Caco-2 (cell line): ENCODE results near the gene ACAN. TPM values are rescaled to one million over a fixed set of nuclear protein-coding genes. Genes with fewer than 3 reads are reported as not detected.
A peak's percentile ranks its signal among the peaks of the same experiment; 100 is the strongest.

Experiments used
- BruUV-seq: library from RNA; stranded (reverse); fragments of 400-500 nt; replicated peaks from 2 replicates; lab custom pipeline; 2021; lab: Mats Ljungman, UMichigan
- CTCF ChIA-PET: fragments of 300-600 bp; sonication (Branson Sonifier 250); formaldehyde crosslinking; loops from one replicate; lab custom pipeline; 2022; ENCODE audit warnings: antibody characterized with exemption; lab: Charles Lee
- POLR2A ChIA-PET: fragments of 300-600 bp; sonication (Branson Sonifier 250); formaldehyde crosslinking; loops from one replicate; lab custom pipeline; 2022; ENCODE audit warnings: antibody characterized with exemption; lab: Charles Lee
- DNase-seq, 2 experiments: peaks; one replicate each; pipeline versions ENCODE4 v3.0.0 to v3.0.0-alpha.2; 2020 to 2022
- H3K27me3 ChIP-seq: replicated peaks from 2 replicates; pipeline ENCODE4 v1.6.0; 2011; ENCODE audit warnings: low read length; ENCODE audit not compliant: control insufficient read depth, insufficient read depth
- H3K36me3 ChIP-seq: 2 replicates; pipeline ENCODE4 v1.5.1; 2011; ENCODE audit warnings: low read length; ENCODE audit not compliant: control insufficient read depth, insufficient read depth
- H3K4me1 ChIP-seq: fragments of 250-450 bp; sonication (Bioruptor Pico); 2 replicates; pipeline ENCODE4 v1.5.1; 2020; ENCODE audit warnings: mild to moderate bottlenecking
- H3K4me3 ChIP-seq: 2 replicates; pipeline ENCODE4 v1.5.1; 2011; ENCODE audit warnings: low read depth, mild to moderate bottlenecking, control low read depth, low read length
- H3K9me3 ChIP-seq: fragments of 250-450 bp; sonication (Bioruptor Pico); 2 replicates; pipeline ENCODE4 v1.5.1; 2020; ENCODE audit warnings: mild to moderate bottlenecking, moderate library complexity
- H3K27ac Mint-ChIP-seq: one replicate; pipeline ENCODE4 v1.8.0; 2022; ENCODE audit warnings: mixed read lengths; ENCODE audit not compliant: unreplicated experiment
- H3K27me3 Mint-ChIP-seq: one replicate; pipeline ENCODE4 v1.8.0; 2022; ENCODE audit warnings: mixed read lengths; ENCODE audit not compliant: insufficient read depth, unreplicated experiment
- H3K36me3 Mint-ChIP-seq: one replicate; pipeline ENCODE4 v1.8.0; 2022; ENCODE audit warnings: mild to moderate bottlenecking, mixed read lengths; ENCODE audit not compliant: insufficient read depth, unreplicated experiment
- H3K4me1 Mint-ChIP-seq: one replicate; pipeline ENCODE4 v1.8.0; 2022; ENCODE audit warnings: low read depth, mixed read lengths; ENCODE audit not compliant: unreplicated experiment
- H3K4me3 Mint-ChIP-seq: one replicate; pipeline ENCODE4 v1.8.0; 2022; ENCODE audit warnings: mild to moderate bottlenecking, moderate library complexity, mixed read lengths; ENCODE audit not compliant: unreplicated experiment
- H3K9me3 Mint-ChIP-seq: one replicate; pipeline ENCODE4 v1.8.0; 2022; ENCODE audit warnings: mixed read lengths; ENCODE audit not compliant: unreplicated experiment
- CTCF ChIP-seq, 2 experiments: fragments of 200-600 bp in 1 of 2; IDR thresholded peaks; 1 replicate in 1 of 2; 2 replicates in 1 of 2; pipeline versions ENCODE4 v1.5.1 to v1.8.0; 2011 to 2022; ENCODE audit warnings: antibody characterized with exemption in 1 of 2, control low read depth in 1 of 2, inconsistent platforms in 1 of 2, low read depth in 1 of 2, low read length in 1 of 2, mild to moderate bottlenecking in 1 of 2, moderate library complexity in 1 of 2; ENCODE audit not compliant: insufficient read depth in 1 of 2, severe bottlenecking in 1 of 2, unreplicated experiment in 1 of 2
- intact Hi-C: fragments of 100-400 bp; cut with micrococcal nuclease; formaldehyde crosslinking; loops from one replicate; pipeline ENCODE4 v1.10.0; 2022; ENCODE audit not compliant: unreplicated experiment
- total RNA-seq: library from RNA; stranded (reverse); gene quantifications from 2 replicates; pipeline ENCODE4 v1.2.3, GENCODE V29; 2022

The ACAN gene
- total RNA-seq, 1 experiment from 2014 or later = not detected

GRCh38 chr15:88902221-88902835, 99.1 kb downstream of the ACAN start:
- POLR2A ChIA-PET = no interaction called here
- Mint-ChIP-seq H3K9me3 (no peaks in the 10 kb centered on the region), H3K4me3 (no peak overlapping the region), H3K36me3 (peaks cover 77% of the 10 kb centered on the region), H3K27ac (peak overlapping the region; percentile 74), H3K27me3 (no peaks in the 10 kb centered on the region), H3K4me1 (peaks cover 17% of the 10 kb centered on the region)
- CTCF ChIA-PET = interaction anchor here (1.4 kb wide), 1 partner anchor 275 kb away, joined by 4 read pairs; no protein-coding TSS in a partner anchor
- DNase-seq = no peak
- intact Hi-C loops = loop anchor here (5.0 kb wide), 1 partner anchor 270 kb away; no protein-coding TSS in a partner anchor
- Histone ChIP-seq H3K27me3 (no peaks in the 10 kb centered on the region), H3K9me3 (no peaks in the 10 kb centered on the region), H3K4me1 (peaks cover 14% of the 10 kb centered on the region; the same call in 1 of the 2 replicates), H3K36me3 (peaks cover 8% of the 10 kb centered on the region), H3K4me3 (no peak overlapping the region)
- no peak for TF ChIP-seq CTCF (IDR thresholded peaks at IDR 0.05; ENCODE audit: insufficient read depth in 1 of 2, low read depth in 1 of 2, low read length in 1 of 2, severe bottlenecking in 1 of 2, unreplicated experiment in 1 of 2)
- no TSS peak for BruUV-seq

- H3K36me3 Mint-ChIP-seq = peaks cover 75% of the 10 kb centered on the region
- H3K4me1 ChIP-seq = peaks cover 14% of the 10 kb centered on the region; the same call in 1 of the 2 replicates
Observed at GRCh38 chr15:88902846-88903245, 99.6 kb downstream of the ACAN start.

GRCh38 chr15:88904257-88904623, 101.0 kb downstream of the ACAN start:
- TF ChIP-seq CTCF (IDR thresholded peaks at IDR 0.05; ENCODE audit: insufficient read depth in 1 of 2, low read depth in 1 of 2, low read length in 1 of 2, severe bottlenecking in 1 of 2, unreplicated experiment in 1 of 2) = no peak
- Mint-ChIP-seq H3K4me3 (peak overlapping the region; percentile 3), H3K36me3 (peaks cover 75% of the 10 kb centered on the region), H3K4me1 (peaks cover 17% of the 10 kb centered on the region), H3K27me3 (no peaks in the 10 kb centered on the region), H3K9me3 (no peaks in the 10 kb centered on the region), H3K27ac (no peak overlapping the region)
- BruUV-seq = no TSS peak
- peaks cover 9% of the 10 kb centered on the region for H3K36me3 ChIP-seq
- no peaks in the 10 kb centered on the region for H3K27me3 ChIP-seq
- no peak for DNase-seq
- no peak overlapping the region for H3K4me3 ChIP-seq
- no peaks in the 10 kb centered on the region for H3K9me3 ChIP-seq
- intact Hi-C loops = loop anchor here (1.0 to 5.0 kb wide), 3 partner anchors 100 to 268 kb away; no protein-coding TSS in a partner anchor
- H3K4me1 ChIP-seq = peaks cover 14% of the 10 kb centered on the region; the same call in 1 of the 2 replicates
- ChIA-PET CTCF (interaction anchor here (0.5 to 3.2 kb wide), 17 partner anchors 25 to 280 kb away, joined by 3 to 48 read pairs (median 5); partner anchors contain the start of gene ABHD2), POLR2A (interaction anchor here (1.8 kb wide), 1 partner anchor 91 kb away, joined by 7 read pairs; no protein-coding TSS in a partner anchor)

More at GRCh38 chr15:88902846-88903245, 99.6 kb downstream of the ACAN start:
- no peaks in the 10 kb centered on the region for H3K9me3 ChIP-seq
- DNase-seq = no peak
- BruUV-seq = no TSS peak
- no peaks in the 10 kb centered on the region for H3K9me3 Mint-ChIP-seq
- H3K4me1 Mint-ChIP-seq = peaks cover 17% of the 10 kb centered on the region
- TF ChIP-seq CTCF (IDR thresholded peaks at IDR 0.05; ENCODE audit: insufficient read depth in 1 of 2, low read depth in 1 of 2, low read length in 1 of 2, severe bottlenecking in 1 of 2, unreplicated experiment in 1 of 2) = no peak
- ChIA-PET CTCF (interaction anchor here (1.4 kb wide), 1 partner anchor 275 kb away, joined by 4 read pairs; no protein-coding TSS in a partner anchor), POLR2A (no interaction called here)
- H3K36me3 ChIP-seq = peaks cover 9% of the 10 kb centered on the region
- H3K4me3 ChIP-seq = no peak overlapping the region
- intact Hi-C loops = loop anchor here (5.0 kb wide), 1 partner anchor 269 kb away; no protein-coding TSS in a partner anchor
- no peak overlapping the region for H3K4me3 Mint-ChIP-seq
- H3K27me3 ChIP-seq = no peaks in the 10 kb centered on the region
- H3K27ac Mint-ChIP-seq = no peak overlapping the region
- H3K27me3 Mint-ChIP-seq = no peaks in the 10 kb centered on the region
